CD1c-positive myeloid dendritic cell (primary cell): ENCODE results near the gene PLA1A.
A peak's percentile ranks its signal among the peaks of the same experiment; 100 is the strongest.

Experiments
- DNase-seq: peaks from one replicate; pipeline ENCODE4 v3.0.0-alpha.2; 2016; ENCODE audit errors: extremely low spot score

Gene PLA1A

DNA sequence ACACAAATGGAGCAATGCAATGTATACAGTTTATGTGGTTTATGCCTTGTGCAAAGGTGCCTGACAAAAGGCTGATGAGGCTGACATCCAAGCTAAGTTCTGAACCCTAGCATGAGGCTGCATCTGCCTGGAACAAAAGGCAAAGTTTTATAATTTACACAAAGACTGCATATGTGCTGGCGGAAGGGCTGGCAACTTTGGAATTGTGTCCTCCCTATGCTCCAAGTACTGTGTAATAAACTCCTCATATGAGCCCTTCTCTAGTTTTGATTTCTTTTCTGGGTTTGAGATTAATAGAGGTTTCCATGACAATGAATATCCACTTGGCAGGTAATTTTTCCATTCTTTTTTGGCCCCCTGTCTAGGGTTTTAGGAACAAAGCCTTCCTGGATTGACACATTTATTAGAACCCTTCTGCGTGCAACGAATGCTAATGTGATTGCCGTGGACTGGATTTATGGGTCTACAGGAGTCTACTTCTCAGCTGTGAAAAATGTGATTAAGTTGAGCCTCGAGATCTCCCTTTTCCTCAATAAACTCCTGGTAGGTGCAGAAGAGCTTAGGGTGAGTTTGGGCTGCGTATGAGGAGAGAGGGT is 10.8 kb downstream of the PLA1A start:
- DNase-seq: no peak

DNA sequence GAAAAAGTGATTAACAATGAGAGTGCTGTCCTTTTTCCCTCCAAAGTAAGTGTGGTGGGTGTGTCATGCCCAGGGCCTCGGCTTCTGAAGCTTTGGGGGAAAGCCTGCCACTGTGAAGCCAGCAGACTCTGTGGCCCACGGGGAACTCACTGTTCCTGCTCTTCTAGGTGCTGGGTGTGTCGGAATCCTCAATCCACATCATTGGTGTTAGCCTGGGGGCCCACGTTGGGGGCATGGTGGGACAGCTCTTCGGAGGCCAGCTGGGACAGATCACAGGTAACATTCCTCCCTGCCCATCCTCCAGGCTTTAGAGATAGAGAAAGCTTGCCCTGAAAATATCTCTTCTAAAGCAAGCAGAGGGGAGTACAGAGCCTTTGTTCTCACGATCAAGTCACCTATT is 11.6 kb downstream of the PLA1A start:
- DNase-seq: no peak

DNA sequence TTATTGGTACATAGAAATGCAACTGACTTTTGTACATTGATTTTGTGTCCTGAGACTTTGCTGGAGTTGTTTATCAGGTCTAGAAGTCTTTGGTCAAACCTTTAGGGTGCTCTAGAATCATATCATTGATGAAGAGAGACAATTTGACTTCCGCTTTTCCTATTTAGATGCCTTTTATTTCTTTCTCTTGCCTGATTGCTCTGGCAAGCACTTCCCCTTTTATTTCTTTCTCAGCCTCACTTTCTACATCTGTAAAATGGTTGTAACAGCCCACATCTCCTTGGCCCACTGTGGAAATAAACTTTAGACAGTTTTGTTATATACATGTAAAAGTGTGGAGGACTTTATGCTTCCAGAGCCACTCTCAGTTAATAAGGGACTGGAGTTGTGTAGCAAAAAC is 14.0 kb downstream of the PLA1A start:
- DNase-seq: no peak

DNA sequence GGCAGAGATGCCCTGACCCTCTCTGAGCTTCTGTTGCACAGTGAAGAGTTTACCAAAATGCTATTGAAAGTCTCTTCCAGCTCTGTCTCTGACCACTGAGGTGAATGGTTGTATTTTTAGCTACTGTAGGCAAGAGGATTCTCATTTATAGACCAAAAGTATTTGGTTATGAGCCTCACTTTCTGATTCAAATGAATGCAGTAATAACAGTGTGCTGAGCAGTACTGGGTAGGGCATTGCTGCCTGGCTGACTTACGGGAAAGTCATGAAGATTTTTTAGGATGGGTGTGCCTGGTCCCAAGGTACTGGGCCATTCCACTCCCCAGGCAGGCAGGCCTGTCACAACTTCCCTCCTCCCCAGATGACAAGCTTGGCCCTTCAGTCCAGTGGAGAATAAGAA is 15.5 kb downstream of the PLA1A start:
- DNase-seq: no peak

DNA sequence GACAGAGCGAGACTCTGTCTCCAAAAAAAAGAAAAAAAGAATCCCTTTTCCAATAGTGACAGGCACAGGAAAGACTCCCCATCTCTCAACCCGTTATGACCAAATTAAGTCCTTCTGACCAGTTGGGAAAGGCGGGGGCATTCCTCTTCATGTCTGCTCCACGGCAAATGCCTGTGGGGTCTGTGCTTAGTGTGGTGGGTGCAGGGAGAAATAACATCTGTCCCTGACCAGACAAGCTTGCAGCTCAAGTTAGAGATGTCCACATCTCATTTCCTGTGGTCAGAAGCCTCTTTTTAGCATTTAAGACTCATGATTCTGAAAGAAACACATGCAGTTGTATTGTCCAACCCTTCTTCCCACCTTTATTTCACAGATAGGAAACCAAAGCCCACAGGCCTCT is 16.2 kb downstream of the PLA1A start:
- no peak for DNase-seq

DNA sequence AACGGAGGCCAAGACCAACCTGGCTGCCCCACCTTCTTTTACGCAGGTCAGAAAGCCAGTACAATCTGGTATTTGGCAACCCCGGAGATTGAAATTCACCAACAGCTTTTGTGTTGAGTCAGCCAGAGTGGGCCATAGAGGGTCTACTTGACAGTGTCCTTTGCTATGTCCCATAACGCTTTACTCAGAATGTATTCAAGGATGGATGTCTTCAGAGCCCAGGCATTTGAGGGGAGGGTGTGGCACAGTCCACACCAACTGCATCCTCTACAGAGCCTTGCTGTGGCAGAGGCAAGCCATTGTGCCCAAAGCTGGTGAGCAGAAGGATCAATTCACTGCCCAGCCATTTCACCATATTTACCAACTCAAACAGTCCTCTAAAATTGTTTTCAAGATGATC is 18.4 kb downstream of the PLA1A start:
- DNase-seq: no peak

DNA sequence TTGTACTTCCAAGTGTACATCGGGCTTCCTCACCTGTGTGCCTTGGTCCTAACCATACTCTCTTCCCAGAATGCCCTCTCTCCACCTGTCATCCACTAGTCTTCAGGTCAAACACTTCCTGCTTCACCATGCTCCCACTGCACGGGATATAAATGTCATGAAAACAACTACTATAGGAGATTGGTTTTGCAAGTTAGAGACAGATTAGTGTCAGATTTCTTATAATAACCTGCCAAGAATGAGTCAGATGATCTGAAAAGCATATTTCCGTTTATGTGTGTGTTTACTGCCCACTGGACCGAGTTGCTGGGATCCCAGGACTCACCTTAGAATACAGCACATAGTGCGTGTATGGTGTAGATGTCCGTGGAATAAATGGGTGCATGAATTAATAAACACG is 21.4 kb downstream of the PLA1A start:
- DNase-seq: no peak

DNA sequence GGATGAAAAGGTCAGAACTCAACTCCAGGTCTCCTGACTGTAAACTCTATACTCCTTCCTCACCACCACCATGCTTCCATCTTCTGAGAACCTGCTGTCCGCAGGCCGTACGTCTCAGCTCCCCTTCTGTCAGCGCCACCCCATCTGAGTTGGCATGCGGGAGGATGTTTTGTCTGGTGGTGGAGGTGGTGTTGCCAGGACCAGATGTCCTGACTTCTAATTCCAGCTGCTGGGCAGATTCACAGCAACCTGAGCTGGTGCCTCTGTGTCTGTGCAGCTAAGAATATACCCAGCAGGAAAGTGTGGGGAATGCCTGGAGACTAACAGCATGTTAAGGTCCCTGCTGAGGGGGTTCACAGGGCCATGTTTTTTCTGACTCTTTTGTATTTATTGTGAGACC is 23.2 kb downstream of the PLA1A start:
- no peak for DNase-seq

DNA sequence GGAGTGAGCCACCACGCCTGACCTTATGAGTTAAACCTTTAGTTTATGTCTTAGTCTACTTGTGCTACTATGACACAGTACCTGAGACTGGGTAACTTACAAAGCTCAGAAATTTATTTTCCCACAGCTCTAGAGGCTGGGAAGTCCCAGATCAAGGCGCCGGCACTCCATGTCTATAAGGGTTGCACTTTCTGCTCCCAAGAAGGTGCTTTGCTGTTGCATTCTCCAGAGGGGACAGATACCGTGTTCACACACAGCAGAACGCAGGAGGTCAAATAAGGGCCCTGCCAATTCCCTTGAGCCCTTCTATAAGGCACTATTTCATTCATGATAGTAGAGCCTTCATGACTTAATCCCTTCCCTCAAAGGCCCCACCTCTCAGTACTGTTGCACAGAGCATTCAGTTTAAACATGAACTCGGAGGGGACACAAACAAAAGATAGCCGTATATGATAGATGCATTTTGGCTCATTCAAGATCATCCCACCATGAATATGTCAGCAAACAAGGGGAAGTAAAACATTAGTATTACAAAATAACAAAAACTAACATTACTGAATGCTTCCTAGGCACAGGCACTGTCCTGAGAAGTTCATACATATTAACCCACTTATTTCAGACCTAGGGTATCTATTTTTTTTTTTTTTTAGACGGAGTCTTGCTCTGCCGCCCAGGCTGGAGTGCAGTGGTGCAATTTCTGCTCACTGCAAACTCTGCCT is 26.5 kb downstream of the PLA1A start:
- peak; percentile 40 for DNase-seq

DNA sequence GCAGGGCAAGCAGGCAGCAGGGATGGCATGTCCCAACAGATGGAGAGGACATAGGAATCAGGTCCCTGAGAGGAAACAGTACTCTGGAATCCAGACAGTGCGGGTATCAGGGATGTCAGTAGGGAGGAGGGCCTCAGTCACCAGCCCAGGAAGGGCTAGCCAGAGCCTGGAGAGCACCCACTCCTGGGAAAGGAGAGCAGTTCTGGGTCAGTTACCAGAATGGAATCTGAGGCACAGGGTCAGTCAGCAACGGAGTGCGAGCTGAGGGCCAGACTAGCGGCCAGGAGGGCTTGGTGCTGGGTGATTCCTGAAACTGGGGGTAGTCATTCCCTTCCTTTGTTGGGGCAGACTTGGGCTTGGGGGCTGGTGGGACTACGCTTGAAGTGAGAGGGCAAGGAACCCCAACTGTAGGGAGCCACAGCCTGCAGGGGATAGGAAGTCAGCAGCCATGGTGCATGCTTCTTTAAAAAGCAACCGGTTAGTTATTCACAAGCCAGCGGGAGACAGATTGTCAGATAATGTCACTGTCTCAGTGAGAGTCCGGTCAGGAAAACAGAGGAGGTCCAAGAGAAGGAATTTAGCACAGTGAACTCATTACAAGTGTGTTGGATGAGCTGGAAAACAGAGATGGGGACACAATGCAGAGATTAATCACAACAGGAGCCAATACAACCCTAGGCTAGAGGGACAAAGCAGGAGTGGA is 27.9 kb downstream of the PLA1A start:
- DNase-seq: no peak

DNA sequence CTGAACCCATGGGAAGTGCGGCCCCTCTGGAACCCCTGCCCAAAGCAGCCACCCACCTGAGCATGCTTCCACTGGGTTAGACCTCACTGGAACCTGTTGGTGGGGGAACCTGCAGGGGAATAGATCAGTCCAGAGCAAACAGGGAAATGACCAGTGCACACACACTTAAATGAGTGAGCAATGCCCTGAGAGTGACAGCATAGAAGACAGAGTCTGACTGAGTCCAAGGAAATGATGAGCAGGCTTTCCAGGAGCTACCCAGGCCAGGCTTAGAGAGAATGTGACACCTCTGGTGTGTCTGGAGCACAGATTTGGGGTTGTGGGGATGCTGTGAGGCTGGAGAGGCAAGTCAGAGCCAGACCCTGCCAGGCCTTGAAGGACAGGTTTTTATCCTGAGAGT is 28.5 kb downstream of the PLA1A start:
- peak; percentile 35 for DNase-seq

DNA sequence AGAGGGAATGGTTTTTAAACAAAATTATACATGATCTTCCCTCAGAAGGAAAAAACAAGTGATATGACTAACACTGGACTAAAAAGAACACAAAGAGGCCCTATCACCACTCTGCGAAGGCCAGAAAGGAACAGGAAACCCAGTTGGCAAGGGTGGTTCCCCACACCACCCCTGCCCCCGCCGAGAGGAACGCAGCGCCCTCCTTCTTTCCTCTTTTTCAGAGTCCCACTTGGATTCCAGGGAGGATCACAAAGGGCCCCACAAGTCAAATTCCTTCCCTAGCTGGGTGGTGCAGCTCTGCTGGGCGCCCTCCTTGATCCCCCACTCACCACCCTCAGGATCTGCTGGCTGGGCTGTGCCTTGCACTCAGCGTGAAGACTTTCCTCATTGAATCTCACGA is 29.8 kb downstream of the PLA1A start:
- DNase-seq: peak; percentile 84

DNA sequence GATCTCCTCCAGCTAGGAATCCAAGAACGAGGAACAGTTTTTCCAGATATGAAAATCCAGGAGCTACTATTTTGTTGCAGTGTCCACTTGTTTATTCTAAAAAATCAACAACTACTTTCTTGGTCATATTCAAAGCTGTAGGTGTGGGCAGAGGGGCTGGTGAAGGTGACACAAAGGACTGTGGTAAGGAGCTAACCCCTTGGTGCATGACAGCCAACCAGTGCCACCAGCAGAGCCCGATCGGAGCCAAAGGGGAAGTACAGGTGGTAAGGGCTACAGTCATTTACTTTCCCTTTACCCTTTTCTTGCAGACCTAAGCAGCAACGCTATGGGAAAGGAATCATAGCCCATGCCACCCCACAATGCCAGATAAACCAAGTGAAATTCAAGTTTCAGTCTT is 30.7 kb downstream of the PLA1A start:
- DNase-seq: peak; percentile 57

DNA sequence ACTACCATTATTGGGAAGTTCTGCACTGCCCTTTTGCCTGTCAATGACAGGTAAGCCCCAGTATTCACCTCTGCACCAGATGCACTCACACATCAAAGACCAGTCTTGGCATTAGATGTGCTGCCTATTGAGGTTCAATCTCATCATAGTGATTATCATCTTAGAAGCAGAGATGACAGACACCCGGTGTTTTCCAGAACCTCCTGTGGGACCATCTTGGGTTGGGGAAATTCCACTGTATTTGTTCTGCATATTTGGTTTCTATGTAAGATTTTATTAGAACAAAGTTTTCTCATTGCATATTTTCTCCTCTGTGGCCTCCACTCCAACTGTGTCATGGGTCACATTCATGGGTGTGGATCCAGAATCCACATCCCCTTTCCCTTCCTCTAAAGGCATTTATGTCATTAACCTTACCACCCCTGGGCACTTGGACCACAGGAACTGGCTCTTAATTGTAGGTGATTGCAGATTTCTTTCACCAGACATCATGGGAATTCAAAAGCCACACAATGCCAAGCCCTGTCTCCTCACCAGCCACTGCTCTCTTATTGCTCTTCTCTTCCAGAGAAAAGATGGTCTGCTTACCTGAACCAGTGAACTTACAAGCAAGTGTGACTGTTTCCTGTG is 31.2 kb downstream of the PLA1A start:
- peak; percentile 83 for DNase-seq

DNA sequence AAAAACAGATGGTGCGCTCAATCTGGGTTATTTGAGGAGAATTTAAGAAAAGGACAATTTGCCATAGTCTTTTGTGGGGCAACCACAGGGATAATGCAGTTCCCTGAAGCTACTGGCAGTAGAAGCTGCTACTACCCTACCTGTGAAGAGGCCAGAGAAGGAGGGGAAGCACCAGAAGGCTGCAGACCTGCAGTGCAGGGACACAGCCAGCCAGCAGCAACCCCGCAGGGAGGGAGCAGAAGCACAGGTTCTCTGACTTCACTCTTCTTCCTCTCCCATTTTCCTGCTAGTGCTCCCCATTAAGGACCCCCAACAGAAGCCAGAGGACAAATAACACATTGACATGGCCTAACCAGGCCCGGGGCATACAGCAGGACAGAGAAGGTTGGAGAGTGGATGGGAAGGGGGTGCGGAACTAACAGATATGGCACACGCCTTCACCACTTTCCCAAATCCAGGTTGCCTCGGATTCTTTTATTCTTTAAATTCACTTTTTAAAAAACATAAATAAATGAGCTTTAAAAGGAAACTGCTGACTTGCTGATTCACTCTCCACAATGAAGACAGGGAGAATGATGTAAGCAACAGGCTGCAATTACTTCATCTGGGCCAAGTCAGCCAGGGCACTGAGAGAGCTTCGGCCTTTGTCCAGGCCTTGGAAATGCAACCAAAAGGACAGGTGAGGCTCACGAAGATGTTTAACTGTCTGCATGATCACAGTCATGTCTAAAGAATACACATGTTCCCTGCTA is 32.6 kb downstream of the PLA1A start:
- DNase-seq: peak; percentile 58

DNA sequence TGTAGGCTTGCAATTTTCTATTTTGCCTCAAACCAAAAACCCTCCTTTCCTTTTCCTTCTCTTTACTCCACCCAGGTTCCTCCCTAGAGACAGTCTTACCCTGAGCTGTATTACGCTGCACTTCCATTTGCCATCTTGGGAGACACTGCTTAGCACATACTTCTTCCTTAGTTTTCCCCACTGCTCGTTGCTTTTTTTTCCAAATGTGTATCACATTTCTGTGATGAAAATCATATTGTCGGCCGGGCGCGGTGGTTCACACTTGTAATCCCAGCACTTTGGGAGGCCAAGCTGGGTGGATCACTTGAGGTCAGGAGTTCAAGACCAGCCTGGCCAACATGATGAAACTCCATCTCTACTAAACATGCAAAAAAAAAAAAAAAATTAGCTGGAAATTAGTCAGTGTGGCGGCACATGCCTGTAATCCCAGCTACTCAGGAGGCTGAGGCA is 33.2 kb downstream of the PLA1A start:
- no peak for DNase-seq

DNA sequence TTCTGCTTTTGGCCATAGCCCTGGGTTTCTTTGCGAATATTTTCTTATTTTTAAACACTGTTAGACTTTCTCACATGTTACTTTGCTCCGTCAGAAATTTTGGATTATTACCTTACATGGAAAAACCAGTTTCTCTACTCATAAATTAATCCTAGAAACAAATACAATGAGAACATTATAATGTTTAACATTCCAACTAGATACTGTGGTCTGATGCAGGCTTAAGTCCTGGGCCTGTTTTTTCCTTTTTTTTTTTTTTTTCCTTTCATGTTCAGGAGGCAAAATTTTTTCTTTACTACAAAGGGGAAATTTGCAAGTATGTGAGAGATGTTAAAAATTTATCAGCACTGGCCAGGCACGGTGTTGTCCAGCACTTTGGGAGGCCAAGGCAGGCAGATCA is 33.8 kb downstream of the PLA1A start:
- DNase-seq: no peak

DNA sequence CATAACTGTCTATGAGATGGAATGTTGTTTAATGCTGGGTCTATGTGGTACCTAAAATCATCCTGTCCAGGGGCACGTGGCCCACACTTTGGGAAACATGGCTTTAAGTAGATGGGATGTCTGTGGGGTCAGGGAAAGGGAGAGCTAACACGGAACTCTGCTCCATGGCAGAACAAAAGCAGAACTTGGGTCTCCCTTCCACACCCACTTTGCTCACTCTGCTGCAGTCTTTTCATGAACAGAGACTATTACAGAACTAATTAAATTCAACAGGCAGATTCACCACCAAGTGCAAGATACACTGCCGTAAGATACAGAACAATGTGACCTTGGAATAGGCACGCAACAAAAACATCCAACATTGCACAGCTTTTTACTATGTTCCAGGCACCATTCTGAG is 34.5 kb downstream of the PLA1A start:
- peak; percentile 58 for DNase-seq

DNA sequence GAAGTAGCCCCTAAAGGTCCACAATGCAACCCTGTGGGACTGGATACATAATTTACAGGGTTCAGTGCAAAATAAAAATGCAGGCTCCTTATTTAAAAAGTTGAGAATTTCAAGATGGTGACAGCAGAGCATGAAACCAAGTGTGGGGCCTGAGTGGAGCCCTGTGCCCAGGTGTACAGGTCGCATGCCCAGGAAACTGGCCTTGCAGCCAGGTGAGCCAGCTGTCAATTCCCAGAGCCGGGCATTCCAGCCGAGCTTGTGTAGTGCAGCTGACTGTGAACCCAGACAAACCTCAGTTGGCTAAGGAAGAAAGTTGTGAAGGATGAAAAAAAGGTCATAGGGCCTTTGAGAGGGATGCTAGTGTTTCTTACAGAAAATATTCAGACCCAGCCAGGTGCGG is 35.1 kb downstream of the PLA1A start:
- no peak for DNase-seq

DNA sequence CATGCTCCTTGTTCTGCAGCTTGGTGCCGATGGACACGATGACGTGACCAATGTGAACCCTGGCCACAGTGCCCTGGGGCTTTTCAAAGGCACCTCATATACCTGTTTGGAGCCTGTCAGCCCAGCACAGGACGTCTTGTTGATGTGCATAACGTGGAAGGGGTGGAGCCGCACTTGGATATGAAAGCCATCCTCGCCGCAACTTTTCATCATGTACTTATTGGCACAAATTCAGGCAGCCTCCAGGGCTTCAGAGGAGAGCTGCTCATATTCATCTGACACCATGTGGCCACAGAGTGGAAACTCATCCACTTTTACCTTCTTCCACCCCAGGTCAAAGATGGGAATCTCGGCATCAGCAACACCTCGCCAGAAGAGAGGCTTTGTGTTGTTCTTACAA is 38.0 kb downstream of the PLA1A start:
- DNase-seq: no peak

DNA sequence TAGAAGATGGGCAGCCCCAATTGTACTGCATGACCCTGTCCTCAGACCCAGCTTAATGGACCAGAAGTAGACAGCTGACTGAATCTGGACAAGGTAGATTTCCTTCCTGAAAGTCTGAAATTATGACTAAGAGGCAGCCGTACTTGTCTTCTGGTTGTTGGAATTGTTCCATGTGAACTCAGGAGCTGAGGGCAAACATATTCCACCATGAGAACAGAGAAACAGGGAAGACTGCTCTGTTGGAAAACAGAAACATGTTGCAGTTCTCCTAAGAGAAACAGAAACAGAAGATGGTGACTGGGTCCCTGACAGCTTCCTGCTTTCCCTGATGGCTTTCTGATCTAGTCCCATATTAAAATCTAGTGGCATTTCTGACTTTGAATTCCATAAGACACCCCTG is 38.6 kb downstream of the PLA1A start:
- DNase-seq: peak; percentile 47
